GM21526 (cell line): ENCODE data around the gene VCL.
"Not testable (repeated sequence)": the region's sequence is repeated elsewhere in the genome, so short reads cannot be mapped to it uniquely, and the experiment has no call there.

Experiments
- ATAC-seq: cut with Tn5 transposase; IDR thresholded peaks from one replicate; pipeline ENCODE4 v1.9.1; 2021; ENCODE audit warnings: moderate library complexity; ENCODE audit not compliant: unreplicated experiment, low FRiP score

Gene VCL

DNA sequence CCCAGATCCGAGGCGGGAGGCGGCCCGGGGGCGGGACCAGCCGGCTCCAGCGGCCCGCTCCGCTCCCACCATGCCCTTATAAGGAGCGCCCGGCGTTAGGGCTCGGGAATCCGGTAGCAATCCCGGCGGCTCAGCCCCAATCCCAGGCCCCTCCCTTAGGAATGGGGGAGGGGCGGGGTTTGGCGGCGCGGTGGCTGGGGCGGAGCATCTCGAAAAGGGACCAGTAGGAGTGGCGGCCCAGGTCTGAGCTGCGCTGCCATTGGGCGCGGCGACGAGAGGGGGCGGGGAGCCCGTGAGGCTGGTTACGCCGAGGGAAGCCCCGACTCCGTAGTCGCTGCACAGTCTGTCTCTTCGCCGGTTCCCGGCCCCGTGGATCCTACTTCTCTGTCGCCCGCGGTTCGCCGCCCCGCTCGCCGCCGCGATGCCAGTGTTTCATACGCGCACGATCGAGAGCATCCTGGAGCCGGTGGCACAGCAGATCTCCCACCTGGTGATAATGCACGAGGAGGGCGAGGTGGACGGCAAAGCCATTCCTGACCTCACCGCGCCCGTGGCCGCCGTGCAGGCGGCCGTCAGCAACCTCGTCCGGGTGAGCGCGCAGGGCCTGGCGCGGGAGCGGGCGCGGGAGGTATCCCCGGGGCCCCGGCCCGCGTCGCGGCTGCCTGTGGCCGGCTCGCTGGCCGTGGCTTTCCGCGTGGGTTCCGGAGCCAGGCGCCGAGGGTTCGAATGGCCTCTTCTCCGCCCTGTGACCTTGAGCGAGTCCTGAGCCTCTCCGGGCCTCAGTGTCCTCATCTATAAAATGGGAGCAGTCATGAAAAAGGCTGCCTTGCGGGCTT is at the start of gene VCL:
Gene VCL (plus strand): TSS at position 330 of the 836 bp plus-strand sequence. CDS start 92 bp downstream, at position 422.
- peak; percentile 96 for ATAC-seq

DNA sequence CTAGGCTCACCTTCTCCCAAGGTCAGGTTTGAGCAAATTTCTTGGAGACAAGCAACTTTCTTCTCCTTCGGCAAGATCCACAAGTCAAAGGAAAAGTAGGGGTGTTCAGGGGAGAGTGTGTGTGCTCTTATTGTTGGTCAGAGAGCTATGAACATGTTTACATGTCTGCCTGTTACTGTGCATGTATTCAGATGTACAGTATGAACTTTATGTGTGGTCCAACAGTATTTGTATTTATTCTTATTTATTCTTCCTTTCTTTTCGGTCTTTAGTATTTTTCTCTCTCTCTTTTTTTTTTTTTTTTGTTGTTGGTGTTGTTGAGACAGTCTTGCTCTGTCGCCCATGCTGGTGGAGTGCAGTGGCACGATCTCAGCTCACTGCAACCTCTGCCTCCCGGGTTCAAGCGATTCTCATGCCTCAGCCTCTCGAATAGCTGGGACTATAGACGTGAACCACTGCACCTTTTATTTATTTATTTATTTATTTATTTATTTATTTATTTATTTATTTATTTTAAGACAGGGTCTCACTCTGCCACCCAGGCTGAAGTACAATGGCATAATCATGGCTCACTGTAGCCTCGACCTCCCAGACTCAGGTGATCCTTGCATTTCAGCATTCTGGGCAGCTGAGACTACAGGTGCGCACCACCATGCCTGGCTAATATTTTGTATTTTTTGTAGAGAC is 48.8 kb upstream of the VCL start:
- no peak for ATAC-seq

DNA sequence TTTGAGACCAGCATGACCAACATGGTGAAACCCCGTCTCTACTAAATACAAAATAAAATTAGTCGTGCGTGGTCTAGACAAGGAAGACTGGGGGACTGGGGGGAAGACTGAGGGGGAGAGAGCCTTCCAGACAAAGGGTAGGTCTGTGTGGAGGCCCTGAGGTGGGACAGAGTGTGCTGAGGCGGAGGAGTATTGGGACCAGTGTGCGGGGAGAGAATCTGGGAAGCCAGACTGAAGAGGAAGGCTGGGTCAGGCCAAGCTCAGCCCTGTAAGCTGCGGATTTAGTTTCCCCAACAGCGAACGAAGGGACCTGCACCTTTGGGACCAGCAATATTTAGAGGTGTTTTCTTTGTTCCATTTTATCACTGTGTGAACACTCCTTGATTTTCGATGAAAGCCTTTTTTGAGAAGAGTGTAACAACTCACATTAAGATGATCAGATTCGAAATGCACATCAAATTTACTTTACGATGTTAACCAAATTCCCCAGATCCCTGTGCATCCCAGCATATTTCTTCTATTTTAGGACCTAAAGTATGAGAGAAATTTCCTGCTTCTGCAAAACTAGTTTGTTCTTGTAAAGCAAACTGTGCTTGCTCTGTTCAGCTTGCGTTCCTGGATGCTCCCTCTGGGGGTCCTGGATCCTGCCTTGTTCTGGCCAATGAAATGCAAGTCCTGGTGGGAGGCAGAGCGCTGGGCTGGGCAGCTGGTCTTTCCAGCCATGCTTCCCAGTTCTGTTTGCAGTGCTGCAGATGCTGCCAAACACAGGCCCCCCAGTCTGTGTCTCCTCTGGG is 47.6 kb upstream of the VCL start:
- ATAC-seq, result no peak

DNA sequence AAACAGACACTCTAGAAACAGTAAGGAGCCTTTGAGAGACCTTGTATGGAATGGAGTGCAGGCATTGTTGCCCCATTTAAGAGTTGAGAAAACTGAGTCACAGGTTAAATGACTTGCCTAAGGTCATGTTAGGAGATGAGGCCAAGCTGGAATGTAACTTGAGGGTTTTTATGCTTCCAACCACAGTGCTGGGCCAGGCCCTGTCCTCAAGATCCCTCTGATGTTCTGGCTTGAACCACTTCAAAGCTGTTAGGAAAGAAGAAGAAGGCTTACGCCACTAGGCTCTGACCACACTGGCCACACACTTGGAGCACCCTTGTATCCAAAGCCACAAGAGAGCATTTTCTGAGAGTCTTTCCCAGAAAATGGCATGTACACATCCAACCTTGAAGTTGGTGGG is 44.3 kb upstream of the VCL start:
- no peak for ATAC-seq

DNA sequence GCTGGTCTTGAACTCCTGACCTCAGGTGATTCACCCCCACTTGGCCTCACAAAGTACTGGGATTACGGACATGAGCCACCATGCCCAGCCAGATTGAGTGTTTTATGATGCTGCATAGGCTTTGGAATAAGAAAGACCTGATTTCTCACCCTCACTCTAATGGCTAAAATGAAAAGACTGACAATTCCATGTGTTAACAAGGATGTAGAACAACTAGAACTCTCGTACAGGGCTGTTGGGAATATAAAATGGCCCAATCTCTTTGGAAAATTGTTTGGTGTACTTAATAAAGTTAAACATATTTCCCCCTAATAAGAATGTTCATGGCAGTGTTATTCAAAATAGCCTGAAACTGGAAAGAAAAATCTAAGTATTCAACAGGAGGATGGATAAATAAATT is 43.2 kb upstream of the VCL start:
- no peak for ATAC-seq

DNA sequence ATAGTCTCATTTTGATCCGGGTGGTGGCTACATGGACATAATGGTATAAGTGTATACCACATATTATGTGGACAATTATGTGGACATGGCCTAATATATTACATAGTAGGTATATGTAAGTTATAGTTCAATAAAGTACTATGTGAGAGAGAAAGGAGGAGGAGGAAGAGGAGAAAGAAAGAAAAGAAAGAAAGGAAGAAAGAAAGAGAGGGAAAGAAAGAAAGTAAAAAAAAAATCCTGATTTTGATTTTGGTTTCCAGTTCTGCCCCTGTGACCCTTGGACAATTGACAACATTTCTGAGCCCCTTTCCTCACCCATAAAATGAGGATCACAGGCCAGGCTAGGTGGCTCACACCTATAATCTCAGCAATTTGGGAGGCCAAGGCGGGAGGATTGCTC is 42.2 kb upstream of the VCL start:
- no peak for ATAC-seq

DNA sequence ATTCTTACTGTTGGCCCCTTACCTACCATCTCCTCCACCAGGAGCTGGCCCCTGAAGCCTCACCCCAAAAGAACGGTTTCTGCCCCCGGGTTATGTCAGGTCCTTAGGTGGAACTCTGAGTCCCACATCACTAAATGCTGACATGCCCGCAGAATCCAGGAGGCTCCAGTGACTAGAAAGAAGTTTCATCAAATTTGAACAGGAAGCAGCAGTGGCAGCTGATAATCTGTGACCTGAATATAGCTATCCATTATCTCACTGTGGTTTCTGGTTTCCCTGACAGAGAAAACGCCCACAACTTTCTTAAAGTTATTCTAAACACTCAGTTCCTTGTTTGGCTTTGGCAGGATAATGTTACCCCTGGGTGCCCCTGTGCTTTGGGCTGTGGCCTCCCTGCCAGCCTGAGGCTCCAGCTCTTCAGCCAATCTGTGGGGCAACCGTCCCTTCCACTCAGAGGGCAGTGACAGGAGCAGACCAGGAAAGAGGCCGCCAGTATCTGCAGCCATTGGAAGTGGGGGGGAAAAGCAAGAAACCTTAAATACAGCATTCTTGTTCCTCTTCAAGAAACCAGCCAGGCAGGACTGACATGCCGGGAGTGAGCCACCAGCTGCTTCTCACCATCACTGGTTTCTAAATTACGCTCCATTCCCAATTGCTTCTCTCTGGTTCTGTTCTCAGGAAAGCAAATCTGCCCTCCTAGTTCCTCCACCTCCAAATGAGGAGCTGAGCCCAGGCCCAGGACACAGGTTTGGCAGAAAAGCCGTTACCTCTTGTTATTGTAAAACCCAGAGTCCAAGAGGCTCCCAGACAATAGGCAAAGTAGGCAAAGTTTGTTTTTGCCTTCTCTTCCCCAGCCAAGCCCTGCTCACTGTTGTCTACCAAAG is 41.2 kb upstream of the VCL start:
- no peak for ATAC-seq

DNA sequence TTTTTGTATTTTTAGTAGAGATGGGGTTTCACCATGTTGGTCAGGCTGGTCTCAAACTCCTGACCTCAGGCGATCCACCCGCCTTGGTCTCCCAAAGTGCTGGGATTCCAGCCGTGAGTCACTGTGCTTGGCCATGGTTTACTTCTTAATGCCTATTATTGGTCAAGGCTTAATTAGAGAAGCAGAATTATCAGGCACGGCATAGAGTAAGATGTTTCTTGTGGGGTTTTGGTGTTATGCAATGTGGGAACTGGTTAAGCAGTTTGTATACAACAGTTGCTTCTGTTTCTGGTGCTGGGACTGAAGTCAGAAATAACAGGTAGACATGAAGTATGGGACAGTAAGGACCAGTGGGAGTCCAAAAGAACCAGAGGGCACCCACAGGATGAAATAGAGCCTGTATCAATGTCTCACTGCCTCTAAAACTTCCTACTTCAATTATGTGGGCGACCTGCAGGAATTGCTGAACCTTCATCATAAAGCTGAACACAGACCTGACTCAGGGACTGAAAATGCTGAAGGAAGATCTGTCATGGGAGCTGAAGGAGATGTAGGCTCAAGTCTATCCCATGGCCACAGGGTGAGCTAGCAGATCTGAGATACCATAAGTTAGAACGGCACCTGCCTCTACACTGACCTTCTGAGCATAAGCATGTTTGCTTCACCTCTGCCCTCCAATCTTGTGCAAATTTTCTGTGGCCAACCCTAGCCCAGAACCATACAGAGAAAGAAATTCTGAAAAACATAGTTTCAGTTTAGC is 38.3 kb upstream of the VCL start:
- no peak for ATAC-seq

GRCh38 chr10:73962386-73962785 is 35.5 kb upstream of the VCL start:
- ATAC-seq, result no peak

GRCh38 chr10:73963533-73963932 is 34.4 kb upstream of the VCL start:
- not testable (repeated sequence) for ATAC-seq

GRCh38 chr10:73964743-73965142 is 33.2 kb upstream of the VCL start:
- no peak for ATAC-seq

DNA sequence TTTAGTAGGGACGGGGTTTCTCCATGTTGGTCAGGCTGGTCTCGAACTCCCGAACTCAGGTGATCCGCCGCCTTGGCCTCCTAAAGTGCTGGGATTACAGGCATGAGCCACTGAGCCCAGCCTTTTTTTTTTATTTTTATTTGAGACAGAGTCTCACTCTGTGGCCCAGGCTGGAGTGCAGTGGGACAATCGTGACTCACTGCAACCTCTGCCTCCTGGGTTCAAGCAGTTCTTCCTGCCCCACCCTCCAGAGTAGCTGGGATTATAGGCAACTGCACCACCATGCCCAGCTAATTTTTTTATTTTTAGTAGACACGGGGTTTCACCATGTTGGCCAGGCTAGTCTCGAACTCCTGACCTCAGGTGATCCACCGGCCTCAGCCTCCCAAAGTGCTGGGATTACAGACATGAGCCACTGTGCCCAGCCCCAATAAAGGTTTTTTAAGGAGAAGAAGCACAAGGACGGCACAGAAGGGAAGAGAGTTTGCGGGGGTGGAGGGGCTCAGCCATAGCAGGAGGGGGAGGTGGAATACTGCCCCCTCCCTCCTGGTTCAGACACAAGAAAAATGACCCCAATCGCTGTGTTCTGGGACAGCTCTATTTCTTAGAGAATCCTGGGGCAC is 32.5 kb upstream of the VCL start:
- ATAC-seq, result not testable (repeated sequence)

GRCh38 chr10:73965890-73966768 is 31.8 kb upstream of the VCL start:
- no peak for ATAC-seq

- ATAC-seq, result no peak
Measured at GRCh38 chr10:73967022-73967429, 30.9 kb upstream of the VCL start.

DNA sequence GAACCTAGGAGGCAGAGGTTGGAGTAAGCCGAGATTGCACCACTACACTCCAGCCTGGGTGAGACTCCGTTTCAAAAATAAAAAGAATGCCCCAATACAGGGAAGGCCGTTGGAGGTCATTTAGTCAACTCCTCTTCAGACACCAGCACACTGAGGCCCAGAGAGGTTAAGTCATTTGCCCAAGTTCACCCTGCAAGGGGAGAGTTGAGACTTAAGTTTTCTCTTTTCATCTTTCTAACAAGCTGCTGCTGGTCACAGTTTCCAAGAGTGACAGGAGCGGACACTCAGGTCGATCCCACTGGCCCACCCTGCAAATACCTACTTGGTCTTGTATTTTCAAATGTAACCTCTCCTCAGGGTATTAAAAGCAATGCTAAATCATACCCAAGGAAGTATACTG is 30.4 kb upstream of the VCL start:
- ATAC-seq, result no peak

DNA sequence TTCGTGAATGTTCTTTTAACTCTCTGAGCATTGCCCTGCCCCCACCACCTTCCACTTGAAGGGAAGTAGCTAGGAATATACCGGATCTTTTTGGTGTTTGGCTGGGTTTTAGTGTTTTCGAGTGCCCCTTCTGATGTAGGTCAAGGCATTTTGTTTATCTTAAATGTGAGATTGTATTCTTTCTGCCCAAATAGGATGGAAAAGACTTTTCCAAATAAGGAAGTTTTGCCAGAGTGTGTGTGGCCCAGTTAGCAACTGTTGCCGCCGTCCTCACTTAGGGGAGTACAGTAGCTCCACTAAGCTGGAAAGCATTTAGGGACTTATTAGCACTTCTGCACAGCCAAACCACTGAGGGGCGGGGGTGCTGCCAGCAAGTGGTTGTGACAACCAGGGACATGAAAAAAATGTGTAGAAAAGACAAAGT is 29.8 kb upstream of the VCL start:
- no peak for ATAC-seq

DNA sequence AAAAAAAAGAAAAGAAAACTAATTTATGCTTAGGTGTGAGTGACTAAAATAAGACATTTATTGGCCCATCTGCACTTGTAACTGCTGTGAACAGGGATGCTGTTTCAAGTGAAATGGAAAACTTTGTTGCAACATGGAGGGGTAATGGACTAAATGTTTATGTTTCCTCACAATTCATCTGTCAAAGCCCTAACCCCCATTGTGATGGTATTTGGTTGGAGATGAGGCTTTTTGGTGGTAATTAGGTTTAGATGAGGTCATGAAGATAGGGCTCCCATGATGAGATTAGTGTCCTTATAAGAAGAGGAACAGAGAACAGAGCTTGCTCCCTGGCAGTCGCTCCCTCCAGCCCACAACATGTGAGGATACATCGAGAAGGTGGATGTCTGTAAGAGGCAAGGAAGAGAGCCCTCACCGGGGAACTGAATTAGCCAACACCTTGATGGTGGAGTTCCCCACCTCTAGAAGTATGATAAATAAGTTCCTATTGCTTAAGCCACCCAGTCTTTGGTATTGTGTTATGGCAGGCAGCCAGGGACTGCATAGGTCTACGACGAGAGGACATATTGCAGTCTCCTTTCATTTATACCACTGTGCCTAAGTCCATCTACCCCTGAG is 28.6 kb upstream of the VCL start:
- ATAC-seq, result no peak

DNA sequence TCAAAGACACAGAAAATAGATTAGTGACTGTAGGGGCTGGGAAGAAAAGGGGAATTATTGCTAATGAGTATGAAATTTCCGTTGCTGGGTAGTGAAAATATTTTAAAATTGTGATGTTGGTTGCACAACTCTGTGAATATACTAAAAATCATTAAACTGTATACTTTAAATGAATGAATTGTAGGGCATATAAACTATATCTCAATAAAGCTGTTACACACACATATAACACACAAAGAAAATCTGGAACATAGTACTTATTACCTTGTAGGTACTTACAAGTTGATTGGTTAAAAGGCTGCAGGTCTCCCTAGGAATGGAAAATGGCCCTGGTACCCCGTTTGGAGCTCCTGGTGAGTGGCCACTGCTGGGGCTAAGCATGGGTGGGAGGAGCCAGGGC is 27.1 kb upstream of the VCL start:
- ATAC-seq, result no peak
